OCI-LY7 (cell line): ENCODE measurements around the gene LRRC70.

ENCODE experiments used
- EZH2phosphoT487 ChIP-seq: fragments of 200-600 bp; sonication (generic); IDR thresholded peaks from 2 replicates; pipeline ENCODE4 v1.6.1; 2018; ENCODE audit warnings: low read depth, borderline replicate concordance, mild to moderate bottlenecking, mixed run types, antibody characterized with exemption, low read length, moderate library complexity, mixed read lengths
- TF ChIP-seq, protein P1 (sequence below): fragments of 200-600 bp; sonication (generic); conservative IDR thresholded peaks from 2 replicates; pipeline ENCODE4 v1.5.1; 2014; ENCODE audit warnings: mild to moderate bottlenecking, antibody characterized with exemption, low read length, moderate library complexity, mixed read lengths

GRCh38 chr5:62562867-62563266 is 15.8 kb upstream of the LRRC70 start:
- TF ChIP-seq, protein P1, sequence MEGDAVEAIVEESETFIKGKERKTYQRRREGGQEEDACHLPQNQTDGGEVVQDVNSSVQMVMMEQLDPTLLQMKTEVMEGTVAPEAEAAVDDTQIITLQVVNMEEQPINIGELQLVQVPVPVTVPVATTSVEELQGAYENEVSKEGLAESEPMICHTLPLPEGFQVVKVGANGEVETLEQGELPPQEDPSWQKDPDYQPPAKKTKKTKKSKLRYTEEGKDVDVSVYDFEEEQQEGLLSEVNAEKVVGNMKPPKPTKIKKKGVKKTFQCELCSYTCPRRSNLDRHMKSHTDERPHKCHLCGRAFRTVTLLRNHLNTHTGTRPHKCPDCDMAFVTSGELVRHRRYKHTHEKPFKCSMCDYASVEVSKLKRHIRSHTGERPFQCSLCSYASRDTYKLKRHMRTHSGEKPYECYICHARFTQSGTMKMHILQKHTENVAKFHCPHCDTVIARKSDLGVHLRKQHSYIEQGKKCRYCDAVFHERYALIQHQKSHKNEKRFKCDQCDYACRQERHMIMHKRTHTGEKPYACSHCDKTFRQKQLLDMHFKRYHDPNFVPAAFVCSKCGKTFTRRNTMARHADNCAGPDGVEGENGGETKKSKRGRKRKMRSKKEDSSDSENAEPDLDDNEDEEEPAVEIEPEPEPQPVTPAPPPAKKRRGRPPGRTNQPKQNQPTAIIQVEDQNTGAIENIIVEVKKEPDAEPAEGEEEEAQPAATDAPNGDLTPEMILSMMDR = no peak
- TF ChIP-seq EZH2phosphoT487 = no peak
